Kidney epithelial cell (primary cell): ENCODE data around the gene STAMBPL1. TPM values are rescaled to one million over a fixed set of nuclear protein-coding genes. Genes with fewer than 3 reads are reported as not detected.

Experiments used
- DNase-seq: peaks from one replicate; pipeline ENCODE4 v3.0.0-alpha.2; 2010; ENCODE audit warnings: low read depth
- H3K27me3 ChIP-seq: 2 replicates; pipeline ENCODE4 v1.6.0; 2011; ENCODE audit warnings: low read length; ENCODE audit not compliant: control insufficient read depth, insufficient read depth
- H3K36me3 ChIP-seq: 2 replicates; pipeline ENCODE4 v1.5.1; 2011; ENCODE audit warnings: low read length; ENCODE audit not compliant: control insufficient read depth, insufficient read depth
- H3K4me3 ChIP-seq: 2 replicates; pipeline ENCODE4 v1.5.1; 2011; ENCODE audit warnings: low read depth, mild to moderate bottlenecking, control low read depth, low read length
- total RNA-seq: library from RNA; depleted of rRNA; stranded (reverse); fragments of >200 nt; gene quantifications from 2 replicates; pipeline ENCODE4 v1.2.3, GENCODE V29; 2015
- TF ChIP-seq, protein P1 (sequence below): IDR thresholded peaks from 2 replicates; pipeline ENCODE4 v1.5.1; 2011; ENCODE audit warnings: mild to moderate bottlenecking, moderate library complexity, low read length, control low read depth, inconsistent platforms; ENCODE audit not compliant: insufficient read depth, poor library complexity, severe bottlenecking

Gene STAMBPL1
- total RNA-seq, 1 donor from 2014 or later = 5.2 TPM

DNA sequence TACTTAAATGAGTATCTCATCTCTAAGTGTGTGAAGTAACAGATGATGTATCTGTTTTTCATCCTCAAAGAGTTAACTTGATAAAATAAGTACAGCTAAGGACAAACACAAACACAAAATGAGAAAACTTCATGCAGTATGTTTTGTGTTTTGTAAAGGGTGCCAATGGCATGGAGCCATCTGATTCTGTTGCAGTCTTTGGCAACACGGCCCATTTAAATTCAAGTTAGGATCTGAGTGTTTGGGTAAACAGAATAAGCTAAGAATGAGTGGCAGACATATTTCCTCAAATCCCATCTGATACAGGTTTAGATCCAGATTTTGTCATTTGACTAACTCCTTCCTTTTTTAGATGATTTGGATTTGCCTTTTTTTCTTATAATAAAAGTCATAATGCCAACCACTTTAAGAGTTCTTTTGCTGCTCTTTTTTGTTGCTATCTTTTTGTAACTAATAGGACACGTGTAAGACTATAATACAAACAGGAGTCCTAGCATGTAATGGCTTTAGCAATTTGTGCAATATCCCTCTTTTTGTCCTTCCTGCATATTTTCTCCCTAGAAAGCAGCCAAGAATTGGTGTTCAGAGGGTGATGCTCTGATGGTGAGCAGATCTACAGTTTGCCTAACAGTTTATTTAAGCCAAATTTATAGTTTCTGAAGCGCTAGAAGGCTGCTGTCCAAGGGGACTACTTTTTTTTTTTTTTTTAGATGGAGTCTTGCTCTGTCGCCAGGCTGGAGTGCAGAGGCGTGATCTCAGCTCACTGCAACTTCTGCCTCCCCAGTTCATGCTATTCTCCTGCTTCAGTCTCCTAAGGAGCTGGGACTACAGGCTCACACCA, 91.4 kb downstream of the STAMBPL1 start:
- H3K4me3 ChIP-seq = no peak overlapping the region
- H3K36me3 ChIP-seq = no peaks in the 10 kb centered on the region
- no peak for DNase-seq
- H3K27me3 ChIP-seq = no peaks in the 10 kb centered on the region
- TF ChIP-seq, protein P1, sequence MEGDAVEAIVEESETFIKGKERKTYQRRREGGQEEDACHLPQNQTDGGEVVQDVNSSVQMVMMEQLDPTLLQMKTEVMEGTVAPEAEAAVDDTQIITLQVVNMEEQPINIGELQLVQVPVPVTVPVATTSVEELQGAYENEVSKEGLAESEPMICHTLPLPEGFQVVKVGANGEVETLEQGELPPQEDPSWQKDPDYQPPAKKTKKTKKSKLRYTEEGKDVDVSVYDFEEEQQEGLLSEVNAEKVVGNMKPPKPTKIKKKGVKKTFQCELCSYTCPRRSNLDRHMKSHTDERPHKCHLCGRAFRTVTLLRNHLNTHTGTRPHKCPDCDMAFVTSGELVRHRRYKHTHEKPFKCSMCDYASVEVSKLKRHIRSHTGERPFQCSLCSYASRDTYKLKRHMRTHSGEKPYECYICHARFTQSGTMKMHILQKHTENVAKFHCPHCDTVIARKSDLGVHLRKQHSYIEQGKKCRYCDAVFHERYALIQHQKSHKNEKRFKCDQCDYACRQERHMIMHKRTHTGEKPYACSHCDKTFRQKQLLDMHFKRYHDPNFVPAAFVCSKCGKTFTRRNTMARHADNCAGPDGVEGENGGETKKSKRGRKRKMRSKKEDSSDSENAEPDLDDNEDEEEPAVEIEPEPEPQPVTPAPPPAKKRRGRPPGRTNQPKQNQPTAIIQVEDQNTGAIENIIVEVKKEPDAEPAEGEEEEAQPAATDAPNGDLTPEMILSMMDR = no peak

Other genes with a start within 250 kb of the STAMBPL1 start
- not detected in 2 replicates for gene LIPF, start 215.8 kb upstream of the STAMBPL1 start, total RNA-seq
- not detected in 2 replicates for gene LIPK, start 174.0 kb upstream of the STAMBPL1 start, total RNA-seq
- not detected in 2 replicates for gene LIPN, start 120.2 kb upstream of the STAMBPL1 start, total RNA-seq
- gene LIPM, start 77.5 kb upstream of the STAMBPL1 start, total RNA-seq = not detected in 2 replicates
- 0.17 and 0.21 TPM in 2 replicates for gene ANKRD22, start 28.4 kb upstream of the STAMBPL1 start, total RNA-seq
- gene ACTA2, start 72.5 kb downstream of the STAMBPL1 start, total RNA-seq = 34.3 and 37.6 TPM in 2 replicates
- 34.8 and 41.1 TPM in 2 replicates for gene FAS, start 110.6 kb downstream of the STAMBPL1 start, total RNA-seq